ENCODE measurements around the gene CISD2.

DNA sequence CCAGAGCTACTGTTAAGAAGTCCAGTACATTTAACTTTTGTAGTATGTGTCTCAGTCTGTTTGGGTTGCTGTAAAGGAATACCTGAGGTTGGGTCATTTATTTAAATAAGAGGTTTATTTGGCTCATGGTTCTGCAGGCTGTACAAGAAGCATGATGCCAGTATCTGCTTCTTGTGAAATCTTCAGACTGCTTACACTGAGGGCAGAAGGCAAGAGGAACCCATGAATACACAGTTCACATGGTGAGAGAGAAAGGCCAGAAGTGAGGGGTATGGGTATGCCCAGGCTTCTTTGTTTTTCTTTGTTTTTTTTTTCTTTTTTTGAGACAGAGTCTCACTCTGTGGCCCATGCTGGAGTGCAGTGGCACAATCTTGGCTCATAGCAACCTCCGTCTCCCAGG is 6.0 kb upstream of the CISD2 start:
- TF ChIP-seq GATA2 (IDR thresholded peaks at IDR 0.05; ENCODE audit: low read depth, low read length): no peak
- TF ChIP-seq GATA3 (IDR thresholded peaks at IDR 0.05; ENCODE audit: low read depth, low read length): no peak

Data from SH-SY5Y (cell line).